ENCODE measurements around the gene AOAH. TPM values are rescaled to one million over a fixed set of nuclear protein-coding genes. Genes with fewer than 3 reads are reported as not detected.

AOAH gene
- total and polyA plus RNA-seq, 2 of the 4 experiments (the other 2 are of a cell fraction), result not detected

GRCh38 chr7:36506820-36507219 is 217.5 kb downstream of the AOAH start:
- H4K20me1 ChIP-seq (ENCODE audit: insufficient read depth, low read length), result no peaks in the 10 kb centered on the region
- no peak overlapping the region for H3K18ac ChIP-seq (ENCODE audit: low read depth, low read length)
- peaks cover 2% of the 10 kb centered on the region; the same call in 1 of the 2 replicates for H3K9me3 ChIP-seq (ENCODE audit: control insufficient read depth, insufficient read depth, low read length)
- H2AK5ac ChIP-seq (ENCODE audit: low read depth, low read length), result no peak overlapping the region
- no peak overlapping the region for H2BK20ac ChIP-seq (ENCODE audit: low read depth, low read length)
- H3K4me2 ChIP-seq (ENCODE audit: low read depth, low read length), result no peak overlapping the region
- H3K27me3 ChIP-seq (ENCODE audit: control insufficient read depth, insufficient read depth, low read length), result peaks cover 9% of the 10 kb centered on the region
- no peak overlapping the region for H3K14ac ChIP-seq (replicated peaks; ENCODE audit: low read depth, low read length)
- peak; percentile 28 for DNase-seq
- no peaks in the 10 kb centered on the region for H3K9me1 ChIP-seq (ENCODE audit: insufficient read depth, low read length)
- H3K4me3 ChIP-seq (ENCODE audit: insufficient read depth, low read depth, low read length), result no peak overlapping the region
- H3K79me1 ChIP-seq (ENCODE audit: low read depth in 1 of 2, low read length in 2 of 2), result no peaks in the 10 kb centered on the region
- no peak for ATAC-seq (ENCODE audit: low read depth)
- intact Hi-C loops (cut with micrococcal nuclease) (no loop called here), dilution Hi-C loops (cut with HindIII; ENCODE audit: low sequenced_read_pairs, unreplicated experiment) (no loop called here), in situ Hi-C loops (cut with MboI; ENCODE audit: low sequenced_read_pairs) (no loop called here)
- 72% methylated on average over 2 of the region's 3 CpGs; no CpG with 5 or more reads in 1 of the 2 experiments for WGBS, 2 experiments (ENCODE audit: extremely low coverage in 2 of 2, insufficient read length in 1 of 2)
- no peak overlapping the region for H3K4ac ChIP-seq (ENCODE audit: low read depth, low read length)
- no peak overlapping the region for H2AFZ ChIP-seq (replicated peaks; ENCODE audit: low read length, poor library complexity)
- no peak overlapping the region for H4K5ac ChIP-seq (ENCODE audit: low read depth, low read length)
- TF ChIP-seq FOS (IDR thresholded peaks at IDR 0.05; ENCODE audit: low read depth, low read length) (0 out of 2 replicates have a peak, but pooled peaks have one; percentile 13), CHD1 (IDR thresholded peaks at IDR 0.05; ENCODE audit: low read depth, low read length) (no peak)
- H3K4me1 ChIP-seq (ENCODE audit: control insufficient read depth, insufficient read depth, low read length), result no peaks in the 10 kb centered on the region
- no peak overlapping the region for H2BK120ac ChIP-seq (ENCODE audit: low read depth, low read length)
- BruUV-seq (replicated peaks), result no TSS peak
- H4K8ac ChIP-seq (ENCODE audit: low read depth in 2 of 2, low read length in 2 of 2), result no peak overlapping the region
- ChIA-PET CTCF (no interaction called here), POLR2A (ENCODE audit: unreplicated experiment) (no interaction called here)
- no peak overlapping the region for H2BK15ac ChIP-seq (ENCODE audit: low read depth, low read length)
- no peak overlapping the region for H3K27ac ChIP-seq (ENCODE audit: insufficient read depth, low read length)
- H3K36me3 ChIP-seq (ENCODE audit: control insufficient read depth, insufficient read depth, low read length), result no peaks in the 10 kb centered on the region
- H2AK9ac ChIP-seq (replicated peaks; ENCODE audit: low read depth, low read length, poor library complexity), result no peak overlapping the region
- H4K91ac ChIP-seq (ENCODE audit: insufficient read depth, low read depth, low read length), result no peak overlapping the region
- no peak overlapping the region for H3K9ac ChIP-seq (ENCODE audit: low read depth, low read length)
- H3K23ac ChIP-seq (ENCODE audit: low read depth, low read length), result no peak overlapping the region
- H3K56ac ChIP-seq (ENCODE audit: extremely low read depth, insufficient read depth, low read length), result no peak overlapping the region
- no peak overlapping the region for H2BK5ac ChIP-seq (ENCODE audit: low read depth, low read length, poor library complexity, severe bottlenecking)

Data from IMR-90 (cell line).